ENCODE measurements around the gene CACNA1I. TPM values are rescaled to one million over a fixed set of nuclear protein-coding genes. Genes with fewer than 3 reads are reported as not detected.

Gene CACNA1I
- total and polyA plus RNA-seq, 2 donors from 2014 or later = 0.63 TPM; not detected in 1

DNA sequence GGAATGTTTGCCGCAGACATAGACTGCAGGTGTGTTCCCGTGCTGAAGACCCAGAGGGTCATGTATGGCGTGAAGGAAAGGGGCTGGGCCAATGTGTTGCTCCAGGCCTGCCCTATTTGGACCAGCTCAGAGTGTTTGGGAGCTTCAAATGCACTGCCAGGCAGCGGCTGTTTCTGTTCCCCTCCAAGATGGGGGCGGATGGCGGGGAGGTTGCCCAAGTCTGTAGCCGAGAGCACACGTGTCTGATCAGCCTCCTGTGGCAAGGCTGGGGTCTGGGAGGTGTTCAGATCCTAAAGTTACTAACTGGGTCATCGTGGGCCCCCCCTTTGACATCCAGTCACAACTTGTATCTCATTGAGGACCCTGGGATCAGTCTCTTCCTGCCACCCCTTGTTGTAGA lies 45.5 kb downstream of the CACNA1I start:
- TF ChIP-seq, protein P1, sequence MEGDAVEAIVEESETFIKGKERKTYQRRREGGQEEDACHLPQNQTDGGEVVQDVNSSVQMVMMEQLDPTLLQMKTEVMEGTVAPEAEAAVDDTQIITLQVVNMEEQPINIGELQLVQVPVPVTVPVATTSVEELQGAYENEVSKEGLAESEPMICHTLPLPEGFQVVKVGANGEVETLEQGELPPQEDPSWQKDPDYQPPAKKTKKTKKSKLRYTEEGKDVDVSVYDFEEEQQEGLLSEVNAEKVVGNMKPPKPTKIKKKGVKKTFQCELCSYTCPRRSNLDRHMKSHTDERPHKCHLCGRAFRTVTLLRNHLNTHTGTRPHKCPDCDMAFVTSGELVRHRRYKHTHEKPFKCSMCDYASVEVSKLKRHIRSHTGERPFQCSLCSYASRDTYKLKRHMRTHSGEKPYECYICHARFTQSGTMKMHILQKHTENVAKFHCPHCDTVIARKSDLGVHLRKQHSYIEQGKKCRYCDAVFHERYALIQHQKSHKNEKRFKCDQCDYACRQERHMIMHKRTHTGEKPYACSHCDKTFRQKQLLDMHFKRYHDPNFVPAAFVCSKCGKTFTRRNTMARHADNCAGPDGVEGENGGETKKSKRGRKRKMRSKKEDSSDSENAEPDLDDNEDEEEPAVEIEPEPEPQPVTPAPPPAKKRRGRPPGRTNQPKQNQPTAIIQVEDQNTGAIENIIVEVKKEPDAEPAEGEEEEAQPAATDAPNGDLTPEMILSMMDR (IDR thresholded peaks at IDR 0.05; ENCODE audit: borderline replicate concordance, extremely low read depth, insufficient read depth) = no peak
- no peak overlapping the region for H3K4me3 ChIP-seq (ENCODE audit: low read length in 3 of 3)
- DNase-seq (peak in 1 of 5 donors; percentile 38), FAIRE-seq (no peak)
- H3K36me3 ChIP-seq (ENCODE audit: control insufficient read depth in 2 of 3, insufficient read depth in 3 of 3, low read length in 3 of 3) = no peaks in the 10 kb centered on the region
- intact Hi-C loops (cut with DNase I) = no loop called here
- no peak overlapping the region for H3K9ac ChIP-seq (ENCODE audit: low read length in 3 of 3)
- no peaks in the 10 kb centered on the region for H3K27me3 ChIP-seq (ENCODE audit: control insufficient read depth, insufficient read depth, low read length)
- H3K4me1 ChIP-seq (ENCODE audit: control insufficient read depth in 2 of 3, insufficient read depth in 2 of 3, low read depth in 1 of 3, low read length in 3 of 3) = no peaks in the 10 kb centered on the region
- peaks cover 0 to 3% (median 0%) of the 10 kb centered on the region in 3 donors for H3K9me3 ChIP-seq (ENCODE audit: control insufficient read depth in 2 of 3, insufficient read depth in 1 of 3, low read length in 3 of 3)
- no peak overlapping the region for H3K27ac ChIP-seq (ENCODE audit: low read depth in 2 of 2, low read length in 2 of 2)

DNA sequence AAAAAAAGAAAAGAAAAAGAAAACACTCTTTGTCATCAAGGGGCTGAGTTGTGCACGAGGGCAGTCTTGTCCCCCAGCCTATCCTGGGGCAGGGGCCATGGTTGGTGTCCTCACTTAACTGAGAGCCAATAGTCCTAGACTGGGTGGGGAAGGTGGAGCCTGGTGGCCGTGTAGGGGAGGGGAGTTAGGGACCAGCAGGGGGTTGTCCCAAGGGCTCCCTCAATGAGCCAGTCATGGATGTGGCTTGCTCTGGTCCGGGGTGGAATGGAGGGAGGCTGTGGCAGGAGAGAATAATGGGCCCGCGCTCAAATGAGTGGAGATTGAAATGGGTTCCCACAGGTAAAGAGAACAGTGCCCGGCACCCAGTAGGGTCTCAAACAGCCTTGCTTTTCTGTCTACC lies 46.2 kb downstream of the CACNA1I start:
- TF ChIP-seq, protein P1 (IDR thresholded peaks at IDR 0.05; ENCODE audit: borderline replicate concordance, extremely low read depth, insufficient read depth) = no peak
- Histone ChIP-seq H3K36me3 (ENCODE audit: control insufficient read depth in 2 of 3, insufficient read depth in 3 of 3, low read length in 3 of 3) (no peaks in the 10 kb centered on the region), H3K27me3 (ENCODE audit: control insufficient read depth, insufficient read depth, low read length) (no peaks in the 10 kb centered on the region), H3K4me3 (ENCODE audit: low read length in 3 of 3) (no peak overlapping the region), H3K9me3 (ENCODE audit: control insufficient read depth in 2 of 3, insufficient read depth in 1 of 3, low read length in 3 of 3) (peaks cover 0 to 3% (median 0%) of the 10 kb centered on the region in 3 donors), H3K9ac (ENCODE audit: low read length in 3 of 3) (no peak overlapping the region), H3K4me1 (ENCODE audit: control insufficient read depth in 2 of 3, insufficient read depth in 2 of 3, low read depth in 1 of 3, low read length in 3 of 3) (no peaks in the 10 kb centered on the region), H3K27ac (ENCODE audit: low read depth in 2 of 2, low read length in 2 of 2) (no peak overlapping the region)
- intact Hi-C loops (cut with DNase I) = no loop called here
- DNase-seq = peak in 1 of 5 donors; percentile 55
- no peak for FAIRE-seq

DNA sequence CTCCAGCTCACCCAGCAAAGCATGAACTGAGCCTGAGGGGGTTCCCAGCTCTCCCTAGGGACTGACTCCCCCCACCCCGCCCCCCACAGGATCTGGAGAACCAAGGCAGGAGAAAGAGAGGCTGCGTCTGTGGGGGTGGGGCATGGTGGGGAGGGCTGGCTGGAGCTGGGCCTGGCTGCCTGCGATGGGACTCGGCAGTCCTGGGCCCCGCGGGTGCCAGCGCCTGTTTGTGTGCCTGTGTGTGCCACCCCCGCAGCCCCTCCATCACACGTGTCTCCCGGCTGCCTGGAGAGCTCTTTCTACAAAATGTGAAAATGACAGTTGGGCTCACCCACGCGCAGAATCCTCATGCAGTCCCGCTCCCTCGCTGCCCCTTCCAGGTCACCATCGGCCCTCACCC lies 46.8 kb downstream of the CACNA1I start:
- Histone ChIP-seq H3K36me3 (ENCODE audit: control insufficient read depth in 2 of 3, insufficient read depth in 3 of 3, low read length in 3 of 3) (no peaks in the 10 kb centered on the region), H3K9ac (ENCODE audit: low read length in 3 of 3) (no peak overlapping the region), H3K4me1 (ENCODE audit: control insufficient read depth in 2 of 3, insufficient read depth in 2 of 3, low read depth in 1 of 3, low read length in 3 of 3) (no peaks in the 10 kb centered on the region), H3K27ac (ENCODE audit: low read depth in 2 of 2, low read length in 2 of 2) (no peak overlapping the region), H3K27me3 (ENCODE audit: control insufficient read depth, insufficient read depth, low read length) (no peaks in the 10 kb centered on the region), H3K9me3 (ENCODE audit: control insufficient read depth in 2 of 3, insufficient read depth in 1 of 3, low read length in 3 of 3) (peaks cover 0 to 1% (median 0%) of the 10 kb centered on the region in 3 donors), H3K4me3 (ENCODE audit: low read length in 3 of 3) (no peak overlapping the region)
- DNase-seq (peak in 3 of 5 donors; percentile 25 to 68 (median 52)), FAIRE-seq (no peak)
- intact Hi-C loops (cut with DNase I) = no loop called here
- TF ChIP-seq, protein P1 (IDR thresholded peaks at IDR 0.05; ENCODE audit: borderline replicate concordance, extremely low read depth, insufficient read depth) = no peak
